Esophagus muscularis mucosa (tissue), 4 donors: Measurements from ENCODE around the gene HNRNPF. TPM values are rescaled to one million over a fixed set of nuclear protein-coding genes. Genes with fewer than 3 reads are reported as not detected.
A peak's percentile ranks its signal among the peaks of the same experiment; 100 is the strongest.

Source experiments
- DNase-seq: peaks from one replicate; pipeline ENCODE4 v3.0.0-alpha.2; 2017; ENCODE audit errors: extremely low spot score
- H3K27ac ChIP-seq, 4 donors: fragments of 200-600 bp; sonication (generic); replicated peaks in 1 of 4; 1 replicate in 3 of 4; 2 replicates in 1 of 4; pipeline ENCODE4 v1.5.1; 2016 to 2019; ENCODE audit warnings: mild to moderate bottlenecking in 1 of 4
- H3K27me3 ChIP-seq, 4 donors: fragments of 200-600 bp; sonication (generic); one replicate each; pipeline versions ENCODE4 v1.5.1 to v1.6.0; 2016 to 2019
- H3K36me3 ChIP-seq, 4 donors: fragments of 200-600 bp; sonication (generic); one replicate each; pipeline ENCODE4 v1.5.1; 2016 to 2019
- H3K4me1 ChIP-seq, 4 donors: fragments of 200-600 bp; sonication (generic); one replicate each; pipeline ENCODE4 v1.5.1; 2016 to 2019
- H3K4me3 ChIP-seq, 4 donors: fragments of 200-600 bp; sonication (generic); 1 replicate in 2 of 4; 2 replicates in 2 of 4; pipeline ENCODE4 v1.5.1; 2016 to 2019; ENCODE audit warnings: mild to moderate bottlenecking in 4 of 4, moderate library complexity in 1 of 4
- H3K9me3 ChIP-seq, 4 donors: fragments of 200-600 bp; sonication (generic); 1 replicate in 3 of 4; 2 replicates in 1 of 4; pipeline ENCODE4 v1.5.1; 2016 to 2019
- CTCF ChIP-seq, 3 experiments: fragments of 200-600 bp in 2 of 3; fragments of 450-650 bp in 1 of 3; sonication (generic) in 2 of 3; IDR thresholded peaks; one replicate each; pipeline ENCODE4 v1.5.1; 2017 to 2019; ENCODE audit warnings: antibody characterized with exemption in 3 of 3, mild to moderate bottlenecking in 2 of 3, moderate library complexity in 1 of 3
- EP300 ChIP-seq: sonication (generic); formaldehyde crosslinking; IDR thresholded peaks from one replicate; pipeline ENCODE4 v1.6.1; 2017; ENCODE audit warnings: antibody characterized with exemption
- POLR2A ChIP-seq: fragments of 450-650 bp; IDR thresholded peaks from one replicate; pipeline ENCODE4 v1.6.1; 2017; ENCODE audit warnings: antibody characterized with exemption, moderate library complexity, mild to moderate bottlenecking, low read depth
- POLR2AphosphoS5 ChIP-seq, 2 donors: sonication (generic); formaldehyde crosslinking; IDR thresholded peaks; one replicate each; pipeline ENCODE4 v1.6.1; 2017; ENCODE audit warnings: antibody characterized with exemption in 2 of 2
- WGBS: methylation state at CpG from one replicate; pipeline ENCODE4 v1.1.5; 2018; 5-methylcytosine and 5-hydroxymethylcytosine counted together
- intact Hi-C: fragments of 100-400 bp; cut with DNase I; formaldehyde crosslinking; loops from one replicate; pipeline ENCODE4 v1.15.1; 2023
- total RNA-seq, 4 donors: library from RNA; depleted of rRNA; stranded (reverse); fragments of >200 nt; gene quantifications; one replicate each; pipeline versions ENCODE4 v1.1.0 to v1.2.1, GENCODE V29; 2016

HNRNPF gene
- total RNA-seq, 4 donors from 2014 or later, result 113 to 243 (median 176) TPM

GRCh38 chr10:43402880-43403452 is 6.0 kb downstream of the HNRNPF start:
- peaks cover 78 to 90% (median 88%) of the 10 kb centered on the region in 4 donors for H3K4me1 ChIP-seq
- 87% methylated on average over 7 of the region's 7 CpGs for WGBS
- H3K27ac ChIP-seq, result no peak overlapping the region
- no peak overlapping the region for H3K4me3 ChIP-seq
- DNase-seq, result no peak
- intact Hi-C loops, result no loop called here
- no peak for TF ChIP-seq POLR2AphosphoS5 (IDR thresholded peaks at IDR 0.05)
- TF ChIP-seq EP300, result no peak
- no peak for TF ChIP-seq CTCF (IDR thresholded peaks at IDR 0.05)
- no peak for TF ChIP-seq POLR2A
- no peaks in the 10 kb centered on the region for H3K27me3 ChIP-seq
- H3K36me3 ChIP-seq, result peaks cover 0 to 24% (median 6%) of the 10 kb centered on the region in 4 donors
- H3K9me3 ChIP-seq, result no peaks in the 10 kb centered on the region

- H3K4me3 ChIP-seq, result no peak overlapping the region
- H3K9me3 ChIP-seq, result no peaks in the 10 kb centered on the region
- H3K36me3 ChIP-seq, result peaks cover 0 to 24% (median 6%) of the 10 kb centered on the region in 4 donors
- DNase-seq, result no peak
- 58% methylated on average over 4 of the region's 4 CpGs for whole genome bisulfite sequencing
- H3K27me3 ChIP-seq, result no peaks in the 10 kb centered on the region
- intact Hi-C loops, result no loop called here
- peak overlapping the region in 1 of 4 donors; percentile 26 for H3K27ac ChIP-seq
- no peak for TF ChIP-seq POLR2A
- no peak for TF ChIP-seq EP300
- TF ChIP-seq POLR2AphosphoS5 (IDR thresholded peaks at IDR 0.05), result no peak
- TF ChIP-seq CTCF (IDR thresholded peaks at IDR 0.05), result no peak
- H3K4me1 ChIP-seq, result peaks cover 82 to 96% (median 94%) of the 10 kb centered on the region in 4 donors
Measured at GRCh38 chr10:43402176-43402575, 6.8 kb downstream of the HNRNPF start.

GRCh38 chr10:43401627-43402026 is 7.4 kb downstream of the HNRNPF start:
- intact Hi-C loops, result no loop called here
- Histone ChIP-seq H3K4me3 (no peak overlapping the region), H3K27ac (peak overlapping the region in 1 of 4 donors; percentile 26), H3K36me3 (peaks cover 0 to 24% (median 6%) of the 10 kb centered on the region in 4 donors), H3K4me1 (peaks cover 80 to 95% (median 93%) of the 10 kb centered on the region in 4 donors), H3K27me3 (no peaks in the 10 kb centered on the region), H3K9me3 (no peaks in the 10 kb centered on the region)
- no peak for TF ChIP-seq POLR2A
- TF ChIP-seq CTCF (IDR thresholded peaks at IDR 0.05), result no peak
- no peak for TF ChIP-seq EP300
- TF ChIP-seq POLR2AphosphoS5 (IDR thresholded peaks at IDR 0.05), result no peak
- 90% methylated on average over 2 of the region's 2 CpGs for WGBS
- DNase-seq, result no peak

- peaks cover 77 to 92% (median 90%) of the 10 kb centered on the region in 4 donors for H3K4me1 ChIP-seq
- WGBS, result 89% methylated on average over 5 of the region's 5 CpGs
- intact Hi-C loops, result no loop called here
- no peak for DNase-seq
- H3K36me3 ChIP-seq, result peaks cover 0 to 24% (median 11%) of the 10 kb centered on the region in 4 donors
- H3K27ac ChIP-seq, result peak overlapping the region in 1 of 4 donors; percentile 99
- no peak for TF ChIP-seq CTCF (IDR thresholded peaks at IDR 0.05)
- no peak for TF ChIP-seq POLR2A
- no peak for TF ChIP-seq POLR2AphosphoS5 (IDR thresholded peaks at IDR 0.05)
- no peak for TF ChIP-seq EP300
- no peaks in the 10 kb centered on the region for H3K27me3 ChIP-seq
- H3K9me3 ChIP-seq, result no peaks in the 10 kb centered on the region
- H3K4me3 ChIP-seq, result no peak overlapping the region
Measured at GRCh38 chr10:43399320-43400310, 9.4 kb downstream of the HNRNPF start.
